ENCODE results near the gene RNU5B-1.

GRCh38 chr15:65300924-65301441, 3.5 kb upstream of the RNU5B-1 start:
- TF ChIP-seq POLR2A (IDR thresholded peaks at IDR 0.05) (no peak), CTCF (IDR thresholded peaks at IDR 0.05) (no peak), EP300 (IDR thresholded peaks at IDR 0.05) (no peak)
